Stimulated activated CD4-positive, alpha-beta T cell treated with anti-CD3 and anti-CD28 coated beads, Interleukin-12 subunit alpha, Interleukin-12 subunit beta, amount 100 ng/mL, for 4 hours (primary cell): ENCODE measurements around the gene PKP2.

Experiments
- DNase-seq: peaks from one replicate; pipeline ENCODE4 v3.0.0-alpha.2; 2020

Gene PKP2

GRCh38 chr12:32743264-32743663 lies 153.3 kb downstream of the PKP2 start:
- DNase-seq: no peak

GRCh38 chr12:32742133-32742532 lies 154.4 kb downstream of the PKP2 start:
- no peak for DNase-seq
